Measurements from ENCODE around the gene ALX3.

- TF ChIP-seq CTCF (conservative IDR thresholded peaks at IDR 0.05; ENCODE audit: low read length) (no peak), EZH2phosphoT487 (IDR thresholded peaks at IDR 0.05; ENCODE audit: borderline replicate concordance, low read depth, low read length) (no peak)
These were observed 31.6 kb upstream of the ALX3 start for GRCh38 chr1:110102081-110102480.

Measured in OCI-LY7 (cell line).